SU-DHL-6 (cell line): ENCODE data around the gene PALLD.

Experiments used
- CTCF ChIP-seq: fragments of 200-600 bp; sonication (generic); IDR thresholded peaks from one replicate; pipeline ENCODE4 v1.5.1; 2017; ENCODE audit warnings: antibody characterized with exemption, mild to moderate bottlenecking, low read length, moderate library complexity; ENCODE audit not compliant: insufficient read depth, poor library complexity, severe bottlenecking
- EZH2phosphoT487 ChIP-seq: fragments of 200-600 bp; sonication (generic), shearing (Covaris generic); conservative IDR thresholded peaks from 2 replicates; pipeline ENCODE4 v1.6.1; 2018; ENCODE audit warnings: mild to moderate bottlenecking, antibody characterized with exemption, low read length, moderate library complexity, mixed read lengths

- no peak for TF ChIP-seq EZH2phosphoT487
- TF ChIP-seq CTCF: no peak
These were observed 38.8 kb downstream of the PALLD start for GRCh38 chr4:168535689-168536088.
